EL (cell line): ENCODE results near the gene VWA1.

Source experiments
- DNase-seq: peaks from one replicate; pipeline ENCODE4 v3.0.0-alpha.2; 2016

Gene VWA1

DNA sequence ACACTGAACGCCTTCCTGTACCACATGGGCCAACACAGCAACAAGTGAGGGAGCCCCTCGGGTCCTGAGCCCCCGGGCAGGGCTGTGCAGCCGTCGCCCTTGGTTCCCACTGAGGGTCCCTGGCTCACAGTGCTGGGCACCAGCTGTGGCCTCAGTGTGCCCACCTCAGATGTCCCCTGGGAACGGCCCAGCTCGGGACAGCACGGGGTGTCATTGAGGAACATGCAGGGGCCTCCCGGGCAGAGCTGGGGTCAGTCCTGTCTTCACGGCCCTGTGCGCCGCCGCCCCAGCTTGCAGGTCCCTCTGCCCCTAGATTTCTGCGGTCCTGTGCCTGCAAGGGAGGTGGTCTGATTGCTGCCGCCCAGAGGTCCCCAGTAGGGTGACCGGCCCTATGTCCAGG is 53.7 kb downstream of the VWA1 start:
- DNase-seq, result no peak

DNA sequence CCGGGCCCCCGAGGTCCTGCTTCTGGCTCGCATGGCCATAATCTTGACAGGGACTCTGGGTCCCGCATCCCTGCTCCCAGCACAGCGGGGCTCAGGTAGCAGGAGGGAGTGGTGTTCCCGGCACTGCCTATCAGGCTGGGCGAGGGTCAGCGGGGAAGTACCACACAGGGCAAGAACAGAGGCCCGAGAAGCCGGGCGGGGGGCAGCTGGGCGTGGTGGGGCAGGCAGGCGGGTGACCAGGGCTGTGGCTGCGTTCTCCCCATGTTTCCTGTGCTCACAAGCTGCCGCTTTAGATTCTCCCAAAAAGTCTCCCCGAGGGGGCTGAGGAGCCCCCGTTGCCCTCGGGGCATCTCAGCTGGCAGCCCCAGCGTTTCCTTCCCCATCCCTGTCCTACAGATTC is 54.4 kb downstream of the VWA1 start:
- no peak for DNase-seq

DNA sequence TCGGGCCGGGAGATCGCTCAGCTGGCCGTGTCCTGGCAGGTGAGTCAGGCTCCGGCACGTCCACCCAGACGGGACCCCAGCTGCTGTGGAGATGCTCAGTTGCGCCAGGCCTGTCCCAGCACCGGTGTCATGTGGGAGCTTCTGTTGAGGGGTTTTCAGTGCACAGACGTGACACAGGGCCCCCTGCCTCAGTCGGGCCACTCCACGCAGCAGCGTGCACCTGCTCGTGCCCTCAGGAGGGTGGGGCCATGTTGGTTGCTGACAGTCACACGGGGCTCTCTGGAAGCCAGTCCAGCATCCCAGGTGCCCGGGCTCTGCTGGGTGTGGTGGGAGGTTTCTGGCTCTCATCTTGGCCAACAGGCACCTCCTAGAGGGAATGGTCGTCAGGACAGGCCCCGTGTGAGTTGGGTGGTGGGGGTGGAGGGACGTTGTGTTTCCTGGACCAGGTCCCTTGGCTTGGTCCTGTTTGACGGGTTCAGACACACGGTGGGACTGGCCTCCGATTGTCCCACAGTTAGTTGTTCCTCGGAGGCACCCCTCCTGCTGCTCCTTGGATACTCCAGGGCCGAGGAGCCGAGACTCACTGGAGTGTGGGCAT is 55.2 kb downstream of the VWA1 start:
- no peak for DNase-seq

DNA sequence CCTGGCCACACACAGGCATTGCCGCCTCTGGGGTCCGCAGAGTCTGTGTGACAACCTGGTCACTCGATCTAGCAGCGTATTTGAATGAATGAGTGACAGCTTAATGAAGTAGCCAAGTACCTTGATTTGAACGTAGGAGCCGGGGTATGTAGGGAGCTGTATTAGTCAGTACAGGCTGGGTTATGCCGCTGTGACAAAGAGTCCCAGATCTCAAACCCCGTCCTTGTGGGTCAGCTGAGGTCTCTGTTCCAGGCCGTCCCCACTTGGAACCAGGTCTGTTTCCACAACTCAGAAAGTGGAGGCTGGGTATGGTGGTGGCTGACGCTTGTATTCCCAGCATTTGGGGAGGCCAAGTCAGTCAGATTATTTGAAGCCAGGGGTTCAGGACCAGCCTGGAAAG is 56.1 kb downstream of the VWA1 start:
- no peak for DNase-seq
